Measurements from ENCODE around the gene TANK. TPM values are rescaled to one million over a fixed set of nuclear protein-coding genes. Genes with fewer than 3 reads are reported as not detected.

TANK gene
- total and polyA plus RNA-seq, 4 donors, result 35.2 to 144 (median 61.0) TPM

- ATAC-seq (ENCODE audit: insufficient read depth, low FRiP score), result no peak
- no peak for TF ChIP-seq CTCF (IDR thresholded peaks at IDR 0.05; ENCODE audit: control extremely low read depth, extremely low read depth)
These were observed 43.7 kb upstream of the TANK start for GRCh38 chr2:161116509-161116908.

GRCh38 chr2:161117506-161117905 is 42.7 kb upstream of the TANK start:
- H3K9ac ChIP-seq (ENCODE audit: insufficient read depth in 1 of 2, low read length in 2 of 2), result no peak overlapping the region
- no peaks in the 10 kb centered on the region for H3K9me3 ChIP-seq (ENCODE audit: control insufficient read depth in 4 of 4, insufficient read depth in 3 of 4, low read length in 3 of 4)
- ATAC-seq (ENCODE audit: insufficient read depth, low FRiP score), result no peak
- DNase-seq, result no peak
- no peaks in the 10 kb centered on the region for H3K36me3 ChIP-seq (ENCODE audit: control insufficient read depth in 4 of 4, insufficient read depth in 4 of 4, low read length in 4 of 4)
- H3K4me3 ChIP-seq, result no peak overlapping the region
- H3K27ac ChIP-seq (ENCODE audit: low read depth in 1 of 2, low read length in 1 of 2), result no peak overlapping the region
- TF ChIP-seq CTCF (IDR thresholded peaks at IDR 0.05; ENCODE audit: control extremely low read depth, extremely low read depth), result no peak
- H3K4me1 ChIP-seq (ENCODE audit: control insufficient read depth in 5 of 5, insufficient read depth in 5 of 5, low read length in 5 of 5), result no peaks in the 10 kb centered on the region
- H3K27me3 ChIP-seq (ENCODE audit: control insufficient read depth in 3 of 3, insufficient read depth in 3 of 3, low read length in 2 of 3), result no peaks in the 10 kb centered on the region
- WGBS, 2 donors, result 94 to 99% methylated on average over 2 of the region's 2 CpGs

More at GRCh38 chr2:161116509-161116908, 43.7 kb upstream of the TANK start:
- H3K4me3 ChIP-seq, result no peak overlapping the region
- H3K4me1 ChIP-seq (ENCODE audit: control insufficient read depth in 5 of 5, insufficient read depth in 5 of 5, low read length in 5 of 5), result no peaks in the 10 kb centered on the region
- 72 to 81% methylated on average over 5 of the region's 5 CpGs for WGBS, 2 donors
- no peaks in the 10 kb centered on the region for H3K9me3 ChIP-seq (ENCODE audit: control insufficient read depth in 4 of 4, insufficient read depth in 3 of 4, low read length in 3 of 4)
- DNase-seq, result no peak
- H3K36me3 ChIP-seq (ENCODE audit: control insufficient read depth in 4 of 4, insufficient read depth in 4 of 4, low read length in 4 of 4), result no peaks in the 10 kb centered on the region
- no peaks in the 10 kb centered on the region for H3K27me3 ChIP-seq (ENCODE audit: control insufficient read depth in 3 of 3, insufficient read depth in 3 of 3, low read length in 2 of 3)
- no peak overlapping the region for H3K27ac ChIP-seq (ENCODE audit: low read depth in 1 of 2, low read length in 1 of 2)
- no peak overlapping the region for H3K9ac ChIP-seq (ENCODE audit: insufficient read depth in 1 of 2, low read length in 2 of 2)

GRCh38 chr2:161118722-161119121 is 41.5 kb upstream of the TANK start:
- no peaks in the 10 kb centered on the region for H3K36me3 ChIP-seq (ENCODE audit: control insufficient read depth in 4 of 4, insufficient read depth in 4 of 4, low read length in 4 of 4)
- no peak for DNase-seq
- no peak for TF ChIP-seq CTCF (IDR thresholded peaks at IDR 0.05; ENCODE audit: control extremely low read depth, extremely low read depth)
- no peaks in the 10 kb centered on the region for H3K27me3 ChIP-seq (ENCODE audit: control insufficient read depth in 3 of 3, insufficient read depth in 3 of 3, low read length in 2 of 3)
- no peak overlapping the region for H3K4me3 ChIP-seq
- H3K9ac ChIP-seq (ENCODE audit: insufficient read depth in 1 of 2, low read length in 2 of 2), result no peak overlapping the region
- peaks cover 0 to 7% (median 0%) of the 10 kb centered on the region in 5 donors for H3K4me1 ChIP-seq (ENCODE audit: control insufficient read depth in 5 of 5, insufficient read depth in 5 of 5, low read length in 5 of 5)
- no peak for ATAC-seq (ENCODE audit: insufficient read depth, low FRiP score)
- no peak overlapping the region for H3K27ac ChIP-seq (ENCODE audit: low read depth in 1 of 2, low read length in 1 of 2)
- no peaks in the 10 kb centered on the region for H3K9me3 ChIP-seq (ENCODE audit: control insufficient read depth in 4 of 4, insufficient read depth in 3 of 4, low read length in 3 of 4)

GRCh38 chr2:161119483-161119882 is 40.7 kb upstream of the TANK start:
- Histone ChIP-seq H3K27ac (ENCODE audit: low read depth in 1 of 2, low read length in 1 of 2) (no peak overlapping the region), H3K36me3 (ENCODE audit: control insufficient read depth in 4 of 4, insufficient read depth in 4 of 4, low read length in 4 of 4) (no peaks in the 10 kb centered on the region), H3K9me3 (ENCODE audit: control insufficient read depth in 4 of 4, insufficient read depth in 3 of 4, low read length in 3 of 4) (no peaks in the 10 kb centered on the region), H3K4me3 (no peak overlapping the region), H3K27me3 (ENCODE audit: control insufficient read depth in 3 of 3, insufficient read depth in 3 of 3, low read length in 2 of 3) (no peaks in the 10 kb centered on the region), H3K4me1 (ENCODE audit: control insufficient read depth in 5 of 5, insufficient read depth in 5 of 5, low read length in 5 of 5) (peaks cover 0 to 7% (median 0%) of the 10 kb centered on the region in 5 donors), H3K9ac (ENCODE audit: insufficient read depth in 1 of 2, low read length in 2 of 2) (no peak overlapping the region)
- ATAC-seq (ENCODE audit: insufficient read depth, low FRiP score) (no peak), DNase-seq (no peak)
- TF ChIP-seq CTCF (IDR thresholded peaks at IDR 0.05; ENCODE audit: control extremely low read depth, extremely low read depth), result no peak
